GM12873 (cell line): ENCODE measurements around the gene GMPR2.

ENCODE experiments used
- TF ChIP-seq, protein P1 (sequence below): IDR thresholded peaks from 2 replicates; pipeline ENCODE4 v1.5.1; 2012; ENCODE audit warnings: low read depth, mild to moderate bottlenecking, moderate library complexity, low read length, control low read depth; ENCODE audit not compliant: insufficient read depth; ENCODE audit errors: missing control alignments

Gene GMPR2

DNA sequence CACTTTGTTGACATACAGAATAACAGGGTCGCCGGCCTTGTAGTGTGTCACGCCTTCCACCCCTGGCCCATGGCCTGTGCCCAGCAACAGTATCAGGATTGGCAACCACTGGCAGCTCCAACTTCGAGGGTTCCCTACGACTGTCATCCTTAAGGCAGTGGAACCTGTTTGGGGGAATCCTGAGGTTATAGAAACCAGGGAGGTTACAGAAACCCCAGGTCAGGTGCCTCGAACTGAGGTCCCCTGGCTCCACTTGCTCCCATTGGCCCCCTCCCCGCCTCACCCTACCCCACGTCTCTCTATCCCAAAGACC lies 37.9 kb upstream of the GMPR2 start:
- TF ChIP-seq, protein P1, sequence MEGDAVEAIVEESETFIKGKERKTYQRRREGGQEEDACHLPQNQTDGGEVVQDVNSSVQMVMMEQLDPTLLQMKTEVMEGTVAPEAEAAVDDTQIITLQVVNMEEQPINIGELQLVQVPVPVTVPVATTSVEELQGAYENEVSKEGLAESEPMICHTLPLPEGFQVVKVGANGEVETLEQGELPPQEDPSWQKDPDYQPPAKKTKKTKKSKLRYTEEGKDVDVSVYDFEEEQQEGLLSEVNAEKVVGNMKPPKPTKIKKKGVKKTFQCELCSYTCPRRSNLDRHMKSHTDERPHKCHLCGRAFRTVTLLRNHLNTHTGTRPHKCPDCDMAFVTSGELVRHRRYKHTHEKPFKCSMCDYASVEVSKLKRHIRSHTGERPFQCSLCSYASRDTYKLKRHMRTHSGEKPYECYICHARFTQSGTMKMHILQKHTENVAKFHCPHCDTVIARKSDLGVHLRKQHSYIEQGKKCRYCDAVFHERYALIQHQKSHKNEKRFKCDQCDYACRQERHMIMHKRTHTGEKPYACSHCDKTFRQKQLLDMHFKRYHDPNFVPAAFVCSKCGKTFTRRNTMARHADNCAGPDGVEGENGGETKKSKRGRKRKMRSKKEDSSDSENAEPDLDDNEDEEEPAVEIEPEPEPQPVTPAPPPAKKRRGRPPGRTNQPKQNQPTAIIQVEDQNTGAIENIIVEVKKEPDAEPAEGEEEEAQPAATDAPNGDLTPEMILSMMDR = no peak

DNA sequence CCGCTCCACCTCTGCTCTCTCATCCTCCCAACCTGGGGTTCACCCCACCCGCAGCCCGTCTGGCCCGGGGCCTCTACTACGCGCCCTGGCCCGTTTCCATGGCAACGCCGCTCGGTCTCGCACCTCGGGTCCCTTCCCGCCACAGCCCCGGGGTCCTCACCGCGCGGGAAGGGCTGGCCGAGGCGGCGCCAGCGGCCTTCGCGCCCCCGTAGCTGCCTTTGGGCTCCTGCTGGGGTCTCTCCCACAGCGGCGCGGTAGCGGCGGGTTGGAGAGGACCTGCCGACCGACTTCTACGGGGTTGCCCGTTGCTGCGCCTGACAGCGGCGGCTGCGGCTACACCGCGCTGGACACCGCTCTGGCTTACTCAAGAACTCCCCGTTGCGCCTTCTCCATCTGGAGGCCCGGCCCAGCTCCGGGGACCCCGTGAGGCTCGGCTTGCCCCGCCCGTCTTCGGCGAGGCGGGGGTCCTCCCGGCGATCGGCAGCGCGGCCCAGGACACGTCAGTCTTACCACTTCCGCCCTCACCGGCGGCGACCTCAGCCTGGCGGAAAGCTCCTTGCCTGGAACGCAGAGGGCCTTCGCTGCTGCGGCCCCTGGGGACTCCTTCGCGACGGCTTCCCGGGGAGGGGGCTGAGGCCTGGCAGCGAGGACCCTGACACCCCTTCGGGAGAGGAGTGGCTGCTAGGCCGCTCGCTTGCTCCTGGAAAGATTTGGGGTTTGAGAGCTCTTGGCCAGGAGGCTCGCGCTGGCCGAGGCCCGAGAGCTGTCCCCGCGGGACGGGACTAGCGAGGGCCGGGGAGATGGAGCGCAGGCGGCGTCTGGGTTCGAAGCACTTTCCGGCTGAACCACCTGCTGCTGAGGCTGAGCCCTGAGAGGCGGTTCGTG lies 37.3 kb upstream of the GMPR2 start, which contains the start of gene TM9SF1:
TM9SF1 (minus strand) TSS at position 256 of the 885 bp plus-strand sequence. CDS start 422 bp downstream, outside the sequence.
- TF ChIP-seq, protein P1 = no peak

- TF ChIP-seq, protein P1 = no peak
Observed at GRCh38 chr14:24196071-24197055, 36.4 kb upstream of the GMPR2 start.

DNA sequence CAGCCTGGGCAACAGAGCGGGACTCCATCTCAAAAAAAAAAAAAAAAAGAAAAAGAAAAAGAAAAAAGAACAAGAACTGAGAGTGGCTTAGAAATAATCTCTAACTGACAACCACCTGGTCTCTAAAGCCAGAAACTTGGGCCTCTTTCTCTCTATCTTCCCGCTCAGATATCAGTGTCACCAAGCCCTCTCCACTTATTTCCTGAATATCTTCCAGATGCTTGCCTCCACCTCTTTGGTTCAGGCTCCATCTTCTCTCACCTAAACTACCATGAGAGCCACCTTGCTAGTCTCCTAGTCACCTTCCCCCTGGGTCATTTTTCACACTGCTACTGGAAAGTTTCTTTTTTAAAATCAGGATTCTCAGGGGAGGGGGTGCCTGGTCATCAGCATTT lies 35.7 kb upstream of the GMPR2 start:
- TF ChIP-seq, protein P1 = no peak

- TF ChIP-seq, protein P1 = no peak
Observed at GRCh38 chr14:24198814-24199524, 33.8 kb upstream of the GMPR2 start.

DNA sequence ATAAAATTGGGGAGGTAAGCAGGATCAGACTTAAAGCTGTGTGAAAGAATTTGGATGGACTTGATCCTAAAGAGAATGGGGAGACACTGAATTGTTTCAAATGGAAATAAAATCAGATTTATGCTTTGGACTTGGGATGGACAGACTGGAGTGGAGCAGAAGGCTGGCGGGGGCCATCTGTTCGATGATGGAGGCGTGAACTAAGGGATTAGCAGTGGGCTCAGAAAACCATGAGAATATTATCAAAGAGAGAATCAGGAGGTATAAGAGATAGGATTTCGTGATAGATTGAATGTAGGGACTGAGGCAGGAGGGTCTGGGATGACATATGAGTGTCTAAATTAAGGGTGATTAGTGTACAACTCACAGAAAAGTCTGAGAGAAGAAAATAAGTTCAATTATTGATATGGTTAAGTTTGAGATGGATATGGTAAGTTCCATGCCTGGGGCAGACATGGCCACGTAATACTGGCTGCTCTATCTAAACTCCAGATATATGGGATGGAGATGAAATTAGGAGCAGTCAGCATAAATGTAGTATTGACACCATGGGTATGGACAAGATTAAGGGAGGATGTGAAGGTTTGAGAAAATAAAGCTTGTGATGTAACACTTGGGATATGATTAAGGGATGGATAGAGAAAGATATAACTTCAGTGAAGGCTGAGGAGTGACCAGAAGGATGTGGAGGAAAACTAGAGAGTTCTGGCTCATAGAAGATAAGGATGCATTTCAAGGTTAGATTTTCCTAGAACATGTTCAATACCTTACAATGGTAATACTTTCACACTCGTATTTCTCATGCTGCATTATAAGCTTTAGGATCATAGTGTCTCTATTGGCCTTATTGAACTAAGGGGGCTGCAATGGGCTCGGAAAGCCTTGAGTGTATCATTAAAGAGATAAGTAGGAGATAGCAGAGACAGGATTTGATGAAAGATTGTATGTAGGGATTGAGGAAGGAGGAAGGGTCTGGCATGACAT lies 28.3 kb upstream of the GMPR2 start:
- TF ChIP-seq, protein P1 = no peak
